ENCODE results near the gene GABBR2.
A peak's percentile ranks its signal among the peaks of the same experiment; 100 is the strongest.

GABBR2 gene

DNA sequence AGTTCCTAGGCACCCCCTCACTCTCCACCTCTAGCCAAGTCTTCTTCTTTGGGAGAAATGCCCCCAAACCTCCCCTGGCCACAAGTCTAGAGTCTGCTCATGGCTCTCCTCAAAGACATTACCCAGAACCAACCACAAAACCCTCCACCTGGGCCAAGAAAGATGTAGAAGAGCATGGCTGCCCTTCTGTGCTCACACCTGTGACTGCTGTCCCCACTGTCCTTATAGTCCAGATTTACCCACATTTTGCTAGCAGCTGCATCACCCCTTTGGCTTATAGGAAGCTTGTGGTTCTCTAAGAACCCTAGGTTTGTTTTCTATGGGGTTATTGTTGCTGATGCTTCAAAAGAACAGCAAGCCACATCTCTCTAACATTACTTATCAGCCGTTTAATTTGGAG is 6.1 kb upstream of the GABBR2 start:
- Histone ChIP-seq H3K4me1 (no peaks in the 10 kb centered on the region), H2AFZ (no peak overlapping the region), H3K79me2 (no peaks in the 10 kb centered on the region), H3K27ac (no peak overlapping the region), H3K36me3 (ENCODE audit: control insufficient read depth, insufficient read depth, low read length) (no peaks in the 10 kb centered on the region), H3K9me3 (ENCODE audit: control insufficient read depth, low read length) (no peaks in the 10 kb centered on the region), H3K27me3 (ENCODE audit: control insufficient read depth, insufficient read depth, low read length) (no peaks in the 10 kb centered on the region), H3K4me2 (ENCODE audit: low read length) (no peak overlapping the region), H3K9ac (no peak overlapping the region), H3K4me3 (ENCODE audit: low read depth, low read length) (no peak overlapping the region)
- TF ChIP-seq, protein P1, sequence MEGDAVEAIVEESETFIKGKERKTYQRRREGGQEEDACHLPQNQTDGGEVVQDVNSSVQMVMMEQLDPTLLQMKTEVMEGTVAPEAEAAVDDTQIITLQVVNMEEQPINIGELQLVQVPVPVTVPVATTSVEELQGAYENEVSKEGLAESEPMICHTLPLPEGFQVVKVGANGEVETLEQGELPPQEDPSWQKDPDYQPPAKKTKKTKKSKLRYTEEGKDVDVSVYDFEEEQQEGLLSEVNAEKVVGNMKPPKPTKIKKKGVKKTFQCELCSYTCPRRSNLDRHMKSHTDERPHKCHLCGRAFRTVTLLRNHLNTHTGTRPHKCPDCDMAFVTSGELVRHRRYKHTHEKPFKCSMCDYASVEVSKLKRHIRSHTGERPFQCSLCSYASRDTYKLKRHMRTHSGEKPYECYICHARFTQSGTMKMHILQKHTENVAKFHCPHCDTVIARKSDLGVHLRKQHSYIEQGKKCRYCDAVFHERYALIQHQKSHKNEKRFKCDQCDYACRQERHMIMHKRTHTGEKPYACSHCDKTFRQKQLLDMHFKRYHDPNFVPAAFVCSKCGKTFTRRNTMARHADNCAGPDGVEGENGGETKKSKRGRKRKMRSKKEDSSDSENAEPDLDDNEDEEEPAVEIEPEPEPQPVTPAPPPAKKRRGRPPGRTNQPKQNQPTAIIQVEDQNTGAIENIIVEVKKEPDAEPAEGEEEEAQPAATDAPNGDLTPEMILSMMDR (IDR thresholded peaks at IDR 0.05) = no peak

DNA sequence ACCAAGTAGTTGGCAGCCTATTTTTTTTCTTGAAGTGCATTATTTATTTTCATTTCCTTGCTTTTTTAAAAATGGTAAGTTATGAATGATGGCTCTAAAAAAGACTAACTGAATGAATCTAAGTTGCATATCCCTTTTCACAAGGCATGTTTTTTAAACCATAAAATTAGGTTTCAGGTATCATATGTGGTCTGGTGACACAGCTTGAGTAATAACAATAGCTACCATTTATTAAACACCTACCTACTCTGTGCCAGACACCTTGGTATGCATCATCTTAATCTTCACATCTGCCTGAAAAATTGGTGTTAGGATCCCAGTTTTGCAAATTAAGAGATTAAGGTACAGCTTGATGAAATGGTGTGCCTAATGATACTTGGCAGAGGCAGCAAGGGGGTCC is 4.3 kb upstream of the GABBR2 start:
- H3K4me1 ChIP-seq = no peaks in the 10 kb centered on the region
- H3K9me3 ChIP-seq (ENCODE audit: control insufficient read depth, low read length) = no peaks in the 10 kb centered on the region
- no peaks in the 10 kb centered on the region for H3K27me3 ChIP-seq (ENCODE audit: control insufficient read depth, insufficient read depth, low read length)
- no peak overlapping the region for H3K9ac ChIP-seq
- no peak overlapping the region for H3K4me3 ChIP-seq (ENCODE audit: low read depth, low read length)
- no peak overlapping the region for H2AFZ ChIP-seq
- H3K36me3 ChIP-seq (ENCODE audit: control insufficient read depth, insufficient read depth, low read length) = no peaks in the 10 kb centered on the region
- H3K4me2 ChIP-seq (ENCODE audit: low read length) = no peak overlapping the region
- TF ChIP-seq, protein P1 (IDR thresholded peaks at IDR 0.05) = no peak
- no peaks in the 10 kb centered on the region for H3K79me2 ChIP-seq
- no peak overlapping the region for H3K27ac ChIP-seq

DNA sequence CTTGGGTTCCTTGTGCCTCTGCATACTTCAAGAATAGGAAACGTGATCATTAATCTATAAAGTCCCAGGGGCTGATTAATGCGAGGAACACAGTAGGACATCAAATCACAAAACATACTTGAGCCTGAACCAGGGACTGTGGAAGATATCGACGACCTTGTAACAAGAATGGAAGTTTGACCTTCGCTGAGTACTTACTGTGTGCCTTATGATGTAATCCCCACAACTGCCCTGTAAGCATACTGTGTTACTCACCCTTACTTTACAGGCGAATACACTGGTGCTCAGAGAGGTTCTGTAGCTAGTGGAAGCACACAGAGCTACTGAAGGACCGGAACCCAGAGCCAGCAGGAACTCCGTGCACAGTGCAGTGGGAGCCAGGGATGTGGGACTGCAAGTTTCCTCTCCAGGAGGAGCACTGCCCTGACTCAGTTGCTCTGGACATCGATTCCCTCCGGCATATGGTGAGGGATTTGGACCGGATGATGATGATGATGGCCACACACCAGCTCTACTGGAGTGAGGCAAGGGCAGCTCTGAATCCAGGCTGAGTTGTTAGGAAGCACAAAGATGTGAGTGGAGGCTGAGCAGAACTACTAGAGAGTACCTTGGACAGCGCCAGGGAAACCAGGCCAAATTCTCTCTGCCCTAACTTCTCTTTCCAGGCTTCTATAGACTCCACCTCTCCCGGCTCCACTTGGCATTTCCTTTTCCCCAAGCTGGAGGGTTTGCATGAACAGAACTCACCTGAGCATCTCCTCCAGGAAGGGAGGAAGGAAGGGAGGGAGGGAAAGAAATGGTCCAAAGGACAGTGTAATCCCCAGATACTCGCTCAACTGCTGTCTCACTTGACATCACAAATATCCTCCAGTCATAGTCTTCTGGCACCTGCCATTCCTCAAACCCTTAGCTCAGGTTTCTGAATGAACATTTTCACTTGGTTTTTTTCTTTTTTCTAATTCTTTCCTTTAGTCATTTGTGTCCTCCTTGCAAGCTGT is 1.5 kb upstream of the GABBR2 start:
- H3K9me3 ChIP-seq (ENCODE audit: control insufficient read depth, low read length) = no peaks in the 10 kb centered on the region
- no peaks in the 10 kb centered on the region for H3K36me3 ChIP-seq (ENCODE audit: control insufficient read depth, insufficient read depth, low read length)
- H3K79me2 ChIP-seq = no peaks in the 10 kb centered on the region
- no peaks in the 10 kb centered on the region for H3K4me1 ChIP-seq
- H3K27ac ChIP-seq = no peak overlapping the region
- TF ChIP-seq, protein P1 (IDR thresholded peaks at IDR 0.05) = no peak
- no peak overlapping the region for H3K9ac ChIP-seq
- H3K27me3 ChIP-seq (ENCODE audit: control insufficient read depth, insufficient read depth, low read length) = peaks cover 7% of the 10 kb centered on the region
- no peak overlapping the region for H2AFZ ChIP-seq
- no peak overlapping the region for H3K4me3 ChIP-seq (ENCODE audit: low read depth, low read length)
- H3K4me2 ChIP-seq (ENCODE audit: low read length) = no peak overlapping the region

DNA sequence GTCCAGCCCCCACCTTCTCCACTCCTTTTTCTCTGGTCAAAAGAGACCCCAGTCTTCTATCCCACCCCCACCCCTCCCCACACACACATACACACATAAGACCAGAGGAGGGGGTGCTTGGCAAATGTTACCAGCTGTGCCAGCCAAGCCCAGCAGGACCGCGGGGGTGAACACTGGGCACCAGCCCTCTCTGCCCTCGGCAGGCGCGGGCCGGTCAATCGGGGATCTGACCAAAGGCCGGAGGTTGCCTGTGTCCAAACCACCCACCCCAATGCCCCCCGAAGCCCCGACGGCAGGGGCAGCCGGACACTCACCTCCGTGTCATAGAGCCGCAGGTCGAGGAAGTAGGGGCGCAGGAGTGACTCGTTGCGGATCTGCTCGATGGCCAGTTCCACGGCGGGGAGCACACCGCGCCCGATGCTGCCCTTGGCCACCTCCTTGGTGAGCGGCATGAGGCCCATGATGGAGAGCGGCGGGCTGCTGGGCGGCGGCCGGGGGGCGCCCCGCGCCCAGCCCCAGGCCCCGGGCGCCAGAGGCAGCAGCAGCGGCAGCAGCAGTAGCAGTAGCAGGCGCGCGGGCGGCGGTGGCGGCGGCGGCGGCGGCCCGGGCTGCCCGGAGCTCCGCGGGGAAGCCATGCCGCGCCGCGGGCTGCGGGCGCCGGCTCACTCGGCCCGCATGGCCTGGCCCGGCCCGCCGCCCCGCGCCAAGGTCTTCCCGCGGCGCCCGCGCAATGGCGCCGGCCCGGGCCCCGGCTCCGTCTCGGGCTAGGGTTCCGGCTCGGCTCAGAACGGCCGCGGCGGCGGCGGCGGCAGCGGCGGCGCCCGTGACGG is 417 bp downstream of the GABBR2 start:
- H3K4me1 ChIP-seq = no peaks in the 10 kb centered on the region
- H3K4me3 ChIP-seq (ENCODE audit: low read depth, low read length) = no peak overlapping the region
- peaks cover 7% of the 10 kb centered on the region for H3K27me3 ChIP-seq (ENCODE audit: control insufficient read depth, insufficient read depth, low read length)
- H2AFZ ChIP-seq = no peak overlapping the region
- TF ChIP-seq, protein P1 (IDR thresholded peaks at IDR 0.05) = no peak
- H3K27ac ChIP-seq = no peak overlapping the region
- no peaks in the 10 kb centered on the region for H3K9me3 ChIP-seq (ENCODE audit: control insufficient read depth, low read length)
- no peaks in the 10 kb centered on the region for H3K79me2 ChIP-seq
- no peaks in the 10 kb centered on the region for H3K36me3 ChIP-seq (ENCODE audit: control insufficient read depth, insufficient read depth, low read length)
- peak overlapping the region; percentile 42 for H3K4me2 ChIP-seq (ENCODE audit: low read length)
- no peak overlapping the region for H3K9ac ChIP-seq
